Stimulated activated naive CD4-positive, alpha-beta T cell (primary cell): ENCODE results near the gene HFM1.
A peak's percentile ranks its signal among the peaks of the same experiment; 100 is the strongest.
"Not testable (repeated sequence)": the region's sequence is repeated elsewhere in the genome, so short reads cannot be mapped to it uniquely, and the experiment has no call there.

Source experiments
- DNase-seq, 6 experiments: peaks; one replicate each; lab custom pipeline; 2025; lab: John Stamatoyannopoulos, UW

Gene HFM1

DNA sequence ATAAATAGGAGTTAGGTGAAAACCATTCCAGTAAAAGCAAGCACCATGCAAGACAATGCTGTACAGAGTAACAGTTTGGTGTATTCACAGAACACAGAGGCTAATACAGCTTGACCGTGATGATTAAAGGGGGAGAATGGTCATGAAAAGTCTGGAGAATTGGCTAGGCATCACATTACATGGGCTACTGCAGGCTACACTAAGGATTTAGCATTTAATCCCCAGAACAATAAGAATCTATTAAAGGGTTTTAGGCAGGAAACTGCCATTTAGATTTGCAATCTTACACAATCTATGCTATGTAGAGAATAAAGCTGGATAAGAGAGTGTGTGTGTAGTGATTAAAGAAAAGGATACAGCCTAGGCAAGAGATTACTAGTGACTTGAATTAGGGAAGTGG lies 30.6 kb downstream of the HFM1 start:
- no peak for DNase-seq

GRCh38 chr1:91372230-91372629 lies 32.4 kb downstream of the HFM1 start:
- DNase-seq = not testable (repeated sequence)

GRCh38 chr1:91349524-91349923 lies 55.1 kb downstream of the HFM1 start:
- DNase-seq = no peak

DNA sequence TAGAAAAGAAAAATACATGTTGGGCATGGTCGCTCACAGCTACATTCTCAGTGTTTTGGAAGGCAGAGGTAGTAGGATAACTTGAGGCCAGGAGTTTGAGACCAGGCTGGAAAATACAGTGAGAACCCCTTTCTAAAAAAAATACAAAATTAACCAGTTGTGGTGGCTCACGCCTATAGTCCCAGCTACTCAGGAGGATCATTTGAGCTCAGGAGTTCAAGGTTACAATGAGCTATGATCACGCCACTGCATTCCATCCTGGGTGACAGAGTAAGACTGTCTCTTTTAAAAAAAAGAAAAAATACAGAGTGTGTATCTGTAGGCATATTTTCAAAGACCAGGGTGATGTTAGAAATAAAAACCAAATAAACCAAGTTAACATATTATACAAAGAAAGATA lies 57.8 kb downstream of the HFM1 start:
- DNase-seq = no peak

DNA sequence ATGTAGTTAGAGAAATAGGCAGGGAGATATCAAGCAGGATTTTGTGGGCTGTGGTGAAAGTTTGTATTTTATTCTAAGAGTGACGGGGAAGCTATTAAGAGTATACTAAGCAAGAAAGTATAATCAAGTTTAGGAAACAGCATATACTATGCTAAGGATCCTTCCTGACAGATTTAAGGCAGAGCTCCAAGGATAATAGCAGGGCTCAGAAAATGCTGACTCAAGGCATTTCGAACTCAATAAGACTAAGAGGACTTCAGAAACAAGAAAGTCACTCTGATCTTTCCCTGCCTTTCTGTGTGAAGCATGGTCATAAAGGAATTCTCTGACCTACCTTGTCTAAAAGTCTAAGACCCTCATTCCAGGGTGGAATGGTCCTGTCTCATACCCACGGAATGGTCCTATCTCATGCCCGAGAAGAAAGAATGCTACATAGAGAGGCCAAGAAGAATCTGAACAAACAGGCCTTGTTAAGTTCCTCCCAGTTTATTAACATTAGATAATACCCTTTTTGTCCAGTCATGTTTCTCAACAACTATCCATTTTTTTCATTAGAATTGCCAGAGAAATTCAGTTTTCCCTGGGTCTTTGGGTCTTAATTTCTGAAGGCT lies 59.1 kb downstream of the HFM1 start:
- no peak for DNase-seq

DNA sequence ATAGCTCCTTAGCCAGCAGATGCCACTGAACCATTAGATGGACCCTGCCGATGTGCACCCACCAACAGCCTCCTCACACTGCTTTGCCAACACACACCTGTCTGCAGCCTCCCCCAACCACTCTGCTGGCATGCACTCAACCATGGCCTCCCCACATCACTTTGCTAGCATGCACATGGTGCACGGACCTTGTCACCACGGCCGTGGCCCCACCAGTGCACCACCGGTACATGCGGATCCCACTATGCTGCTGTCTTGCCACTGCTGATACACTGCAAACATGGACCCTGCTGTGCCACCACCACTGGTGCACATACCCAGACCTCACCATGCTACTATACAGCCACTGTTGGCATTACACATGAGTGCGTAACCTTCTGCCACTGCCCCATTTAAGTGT lies 66.1 kb downstream of the HFM1 start:
- DNase-seq = no peak

GRCh38 chr1:91335603-91336002 lies 69.0 kb downstream of the HFM1 start:
- no peak for DNase-seq

DNA sequence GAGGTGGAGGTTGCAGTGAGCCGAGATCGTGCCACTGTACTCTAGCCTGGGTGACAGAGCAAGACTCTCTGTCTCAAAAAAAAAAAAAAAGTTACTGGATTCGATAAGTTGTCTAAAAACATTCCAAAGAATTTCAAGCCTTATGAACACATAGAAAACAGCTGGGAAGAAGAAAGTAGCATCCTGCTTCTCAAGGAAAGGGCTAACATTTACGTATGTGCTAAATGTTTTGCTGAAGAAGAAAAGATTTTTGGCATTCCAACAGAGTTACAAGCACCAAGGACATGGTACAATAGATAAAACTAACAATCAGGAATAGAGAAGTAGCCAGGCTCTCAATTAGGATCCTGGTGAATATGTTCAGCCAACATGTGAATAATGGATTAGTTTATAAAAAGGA lies 69.8 kb downstream of the HFM1 start:
- DNase-seq = no peak

- DNase-seq = no peak
Measured at GRCh38 chr1:91325456-91325855, 79.2 kb downstream of the HFM1 start.

DNA sequence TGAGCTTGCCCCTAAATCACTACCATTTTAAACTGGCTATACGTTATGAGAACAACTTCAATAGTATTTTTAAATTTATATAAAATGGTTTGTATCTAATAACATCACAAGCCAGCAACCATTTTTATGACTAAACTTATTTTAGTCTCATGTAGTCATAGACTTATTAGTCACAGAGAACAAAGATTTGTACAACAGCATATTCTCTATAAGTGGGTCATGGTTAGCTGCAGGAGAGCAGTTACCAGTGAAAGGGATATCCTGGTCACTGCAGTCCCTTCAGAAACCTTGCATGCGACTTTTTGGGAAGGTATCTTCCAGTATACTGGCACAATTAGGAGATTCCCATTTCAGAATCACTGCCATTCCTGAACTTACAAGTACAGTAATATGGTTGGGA lies 90.0 kb downstream of the HFM1 start:
- DNase-seq = no peak

DNA sequence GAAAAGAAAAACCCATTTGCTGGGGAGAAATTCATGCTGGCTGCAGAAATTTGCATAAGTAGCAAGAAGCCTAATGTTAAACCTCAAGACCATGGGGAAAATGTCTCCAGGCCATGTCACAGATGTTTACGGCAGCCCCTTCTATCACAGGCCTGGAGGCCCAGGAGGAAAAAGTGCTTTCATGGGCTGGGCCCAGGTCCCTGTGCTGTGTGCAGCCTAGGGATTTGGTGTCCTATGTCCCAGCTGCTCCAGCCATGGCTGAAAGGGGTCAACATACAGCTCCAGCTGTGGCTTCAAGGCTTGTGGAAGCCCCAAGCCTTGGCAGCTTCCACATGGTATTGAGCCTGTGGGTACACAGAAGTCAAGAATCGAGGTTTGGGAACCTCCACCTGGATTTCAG lies 93.0 kb downstream of the HFM1 start:
- DNase-seq = no peak

DNA sequence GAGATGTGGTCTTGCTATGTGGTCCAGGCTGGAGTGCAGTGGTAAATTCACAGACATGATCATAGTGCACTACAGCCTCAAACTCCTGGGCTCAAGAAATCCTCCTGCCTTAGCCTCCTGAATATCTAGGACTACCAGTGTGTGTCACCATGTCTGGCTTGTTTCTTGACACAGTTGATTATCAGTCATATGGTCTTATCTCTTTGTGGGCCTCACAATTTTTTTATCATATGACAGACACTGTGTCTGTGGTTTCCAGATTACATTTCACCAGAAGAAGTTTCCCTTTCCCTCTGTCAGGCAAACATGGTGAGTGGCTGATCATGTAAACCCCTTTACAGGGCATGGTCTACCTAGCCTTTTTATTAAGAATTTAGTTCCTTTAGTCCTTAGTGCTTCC lies 96.1 kb downstream of the HFM1 start:
- DNase-seq = no peak

DNA sequence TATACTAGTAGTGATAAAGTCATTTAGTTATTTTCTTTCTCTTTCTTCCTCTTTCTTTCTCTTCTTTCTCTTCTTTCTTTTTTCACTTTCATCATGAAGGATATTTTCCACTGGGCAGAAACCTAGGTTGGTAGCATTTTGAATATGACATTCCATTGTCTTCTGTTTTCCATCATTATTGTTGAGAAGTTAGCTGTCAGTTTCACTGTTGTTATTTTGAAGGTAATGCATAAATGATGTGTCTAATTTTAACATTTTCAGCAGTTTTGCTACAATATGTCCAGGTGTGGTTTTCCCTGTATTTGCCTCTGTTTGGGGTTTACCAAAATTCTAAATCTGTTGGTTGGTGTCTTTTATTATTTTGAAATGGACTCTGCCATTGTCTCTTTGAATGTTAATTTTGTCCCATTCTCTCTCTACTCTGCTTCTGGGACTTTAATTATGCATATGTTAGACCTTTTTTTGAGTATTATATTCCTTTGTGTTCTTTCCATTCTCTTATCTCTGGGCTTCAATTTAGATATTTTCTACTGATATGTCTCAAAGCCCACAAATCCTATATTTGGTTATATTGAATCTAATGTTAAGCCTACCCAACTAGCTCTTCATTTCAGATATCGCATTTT lies 96.7 kb downstream of the HFM1 start:
- DNase-seq = no peak

DNA sequence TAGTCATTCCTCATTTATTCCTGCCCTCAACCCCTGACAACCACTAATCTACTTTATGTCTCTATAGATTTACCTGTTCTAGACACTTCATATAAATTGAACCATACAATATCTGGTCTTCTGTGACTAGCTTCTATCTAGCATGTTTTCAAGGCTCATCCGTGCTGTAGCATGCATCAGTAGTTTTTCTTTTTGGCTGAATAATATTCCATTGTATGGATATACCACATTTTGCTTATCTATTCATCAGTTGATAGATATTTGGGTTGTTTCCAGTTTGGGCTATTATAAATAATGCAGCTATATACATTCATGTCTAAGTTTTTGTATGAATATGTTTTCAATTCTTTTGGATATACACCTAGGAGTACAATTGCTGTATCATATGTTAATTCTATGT lies 101.5 kb downstream of the HFM1 start:
- no peak for DNase-seq

- DNase-seq = not testable (repeated sequence)
Measured at GRCh38 chr1:91288843-91289553, 115.6 kb downstream of the HFM1 start.

- not testable (repeated sequence) for DNase-seq
Measured at GRCh38 chr1:91286962-91287317, 117.7 kb downstream of the HFM1 start.

DNA sequence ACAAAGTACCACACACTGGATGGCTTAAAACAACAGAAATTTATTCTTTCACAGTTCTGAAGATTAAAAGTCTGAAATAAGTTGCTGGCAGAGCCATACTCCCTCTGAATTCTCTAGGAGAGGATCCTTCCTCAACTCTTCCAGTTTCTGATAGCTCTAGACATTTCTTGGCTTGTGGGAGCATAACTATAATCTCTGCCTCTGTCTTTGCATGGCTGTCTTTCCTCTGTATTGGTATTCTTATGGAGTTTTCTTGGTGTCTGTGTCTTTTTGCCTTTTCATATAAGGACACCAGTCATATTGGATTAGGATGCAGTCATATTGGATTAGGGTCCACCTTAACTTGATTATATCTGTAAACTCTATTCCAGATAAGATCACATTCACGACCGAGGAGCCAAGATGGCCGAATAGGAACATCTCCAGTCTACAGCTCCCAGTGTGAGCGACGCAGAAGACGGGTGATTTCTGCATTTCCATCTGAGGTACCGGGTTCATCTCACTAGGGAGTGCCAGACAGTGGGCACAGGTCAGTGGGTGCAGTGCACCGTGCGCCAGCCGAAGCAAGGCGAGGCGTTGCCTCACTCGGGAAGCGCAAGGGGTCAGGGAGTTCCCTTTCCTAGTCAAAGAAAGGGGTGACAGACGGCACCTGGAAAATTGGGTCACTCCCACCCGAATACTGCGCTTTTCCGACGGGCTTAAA lies 118.2 kb downstream of the HFM1 start:
- DNase-seq = not testable (repeated sequence)

DNA sequence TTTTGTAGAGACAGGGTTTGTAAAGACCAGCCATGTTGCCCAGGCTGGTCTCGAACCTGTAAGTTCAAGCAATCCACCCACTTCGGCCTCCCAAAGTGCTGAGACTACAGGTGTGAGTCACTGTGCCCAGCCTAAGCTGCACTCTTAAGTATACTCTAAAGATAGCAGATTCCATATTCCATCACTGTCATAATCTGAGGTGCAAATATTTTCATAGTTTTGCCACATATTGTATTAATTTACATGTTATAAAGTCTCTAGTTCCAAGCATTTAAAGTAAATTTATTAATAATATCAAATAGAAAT lies 121.3 kb downstream of the HFM1 start:
- DNase-seq = no peak

GRCh38 chr1:91282695-91283420 lies 121.8 kb downstream of the HFM1 start:
- peak in 5 of 6 experiments; percentile 2 to 24 (median 6) for DNase-seq

DNA sequence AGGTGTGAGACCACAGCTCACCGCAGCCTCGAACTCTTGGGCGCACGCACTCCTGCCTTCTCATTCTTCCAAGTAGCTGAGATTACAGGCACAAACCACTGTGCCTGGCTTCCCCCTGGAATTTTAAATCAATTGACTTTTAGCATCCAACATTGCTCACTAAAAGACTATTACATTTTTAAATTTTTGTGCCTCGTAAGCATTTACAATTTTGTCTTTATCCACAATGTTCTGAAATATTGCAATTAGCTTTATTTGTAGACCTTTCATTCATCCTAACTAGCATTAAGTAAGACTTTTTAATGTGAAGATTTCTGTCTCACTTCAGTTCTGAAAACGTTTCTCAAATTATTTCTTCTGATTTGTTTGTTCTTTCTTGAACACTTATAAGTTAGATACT lies 122.9 kb downstream of the HFM1 start:
- no peak for DNase-seq

- DNase-seq = no peak
Measured at GRCh38 chr1:91278754-91279153, 125.9 kb downstream of the HFM1 start.

DNA sequence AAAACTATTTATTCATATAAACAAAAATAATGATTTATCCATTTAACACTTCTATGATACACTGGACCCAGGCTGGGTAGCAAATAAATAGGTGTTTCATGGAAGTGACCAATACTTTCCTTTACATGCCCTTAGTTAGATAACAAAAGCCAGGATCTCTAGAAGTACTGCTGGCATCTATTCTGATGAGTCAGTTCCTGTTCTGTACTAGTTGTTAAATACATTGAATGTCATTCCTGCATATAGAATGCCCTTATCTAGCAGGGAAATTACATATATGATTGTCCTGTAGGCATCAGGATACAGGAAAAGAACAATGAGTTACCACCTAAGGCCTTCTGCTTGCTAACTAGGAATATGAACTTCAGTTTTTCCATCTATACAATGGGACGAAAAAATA lies 130.8 kb downstream of the HFM1 start:
- DNase-seq = no peak

DNA sequence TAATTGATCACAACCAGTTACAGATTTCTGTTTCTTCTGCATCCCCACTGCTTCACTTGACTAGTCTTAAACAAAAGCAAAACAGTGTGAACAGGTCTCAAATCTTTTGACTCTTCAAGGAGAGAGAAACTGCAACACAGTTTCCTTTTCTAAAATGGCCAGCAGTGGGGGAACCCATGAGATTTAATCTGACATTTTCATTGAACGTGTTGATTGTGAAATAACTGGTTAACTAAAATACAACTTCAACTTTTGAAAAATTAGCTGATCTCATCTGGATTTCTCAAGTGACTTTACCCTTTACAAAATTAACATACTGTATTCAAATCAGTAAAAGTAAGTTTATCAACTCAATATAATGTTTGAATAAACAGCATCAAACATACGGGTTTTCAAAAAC lies 143.0 kb downstream of the HFM1 start:
- no peak for DNase-seq
